HEK293 (cell line): ENCODE data around the gene SUN3.

ENCODE experiments used
- CTCF ChIA-PET: fragments of 350-600 bp; formaldehyde crosslinking; extraction: SDS; loops from one replicate; lab custom pipeline; 2021; ENCODE audit warnings: antibody characterized with exemption; lab: Yijun Ruan, JAX
- POLR2A ChIA-PET: fragments of 300-600 bp; formaldehyde crosslinking; extraction: SDS; loops from one replicate; lab custom pipeline; 2020; ENCODE audit warnings: antibody characterized with exemption, inconsistent platforms; lab: Yijun Ruan, JAX
- H3K27ac ChIP-seq: fragments of 200-500 bp; sonication (Bioruptor generic); 2 replicates; pipeline ENCODE4 v1.5.1; 2014; ENCODE audit warnings: low read depth, low read length, control low read depth, inconsistent platforms; ENCODE audit errors: extremely low read depth
- H3K36me3 ChIP-seq, 2 experiments: fragments of 200-500 bp in 1 of 2; sonication (Bioruptor generic) in 1 of 2; 1 replicate in 1 of 2; 2 replicates in 1 of 2; pipeline ENCODE4 v1.5.1; 2014 to 2017; ENCODE audit warnings: inconsistent platforms in 2 of 2, low read length in 2 of 2; ENCODE audit not compliant: control insufficient read depth in 2 of 2, insufficient read depth in 1 of 2
- H3K4me1 ChIP-seq: fragments of 200-500 bp; sonication (Bioruptor generic); 2 replicates; pipeline ENCODE4 v1.5.1; 2014; ENCODE audit warnings: mild to moderate bottlenecking, low read length, inconsistent platforms; ENCODE audit not compliant: control insufficient read depth, insufficient read depth
- H3K4me3 ChIP-seq: 2 replicates; pipeline ENCODE4 v1.5.1; 2011; ENCODE audit warnings: low read depth, mild to moderate bottlenecking, control low read depth, low read length, moderate library complexity
- H3K9me3 ChIP-seq: fragments of 200-500 bp; sonication (Bioruptor generic); 2 replicates; pipeline ENCODE4 v1.5.1; 2014; ENCODE audit warnings: low read depth, low read length, inconsistent platforms; ENCODE audit not compliant: control insufficient read depth, insufficient read depth
- GLI4 ChIP-seq: fragments of 450-650 bp; formaldehyde crosslinking; IDR thresholded peaks from 2 replicates; pipeline ENCODE4 v1.5.1; 2016; ENCODE audit warnings: missing biosample characterization, missing genetic modification characterization
- HOXA7 ChIP-seq: sonication (generic); formaldehyde crosslinking; IDR thresholded peaks from 2 replicates; pipeline ENCODE4 v1.8.1; 2022; ENCODE audit warnings: missing genetic modification reagents, borderline replicate concordance
- MZF1 ChIP-seq: fragments of 450-650 bp; formaldehyde crosslinking; IDR thresholded peaks from 2 replicates; pipeline ENCODE4 v1.5.1; 2017; ENCODE audit warnings: missing biosample characterization, missing genetic modification characterization, borderline replicate concordance
- RBAK ChIP-seq: fragments of 450-650 bp; formaldehyde crosslinking; IDR thresholded peaks from 2 replicates; pipeline ENCODE4 v1.5.1; 2016; ENCODE audit warnings: missing biosample characterization, missing genetic modification characterization
- SCRT2 ChIP-seq: fragments of 450-650 bp; formaldehyde crosslinking; IDR thresholded peaks from 2 replicates; pipeline ENCODE4 v1.5.1; 2016; ENCODE audit warnings: missing biosample characterization, missing genetic modification characterization
- SP7 ChIP-seq: fragments of 450-650 bp; formaldehyde crosslinking; IDR thresholded peaks from 2 replicates; pipeline ENCODE4 v1.5.1; 2016; ENCODE audit warnings: missing biosample characterization, missing genetic modification characterization
- ZEB2 ChIP-seq: fragments of 450-650 bp; formaldehyde crosslinking; IDR thresholded peaks from 2 replicates; pipeline ENCODE4 v1.5.1; 2016; ENCODE audit warnings: missing biosample characterization, missing genetic modification characterization
- ZIC2 ChIP-seq: fragments of 450-650 bp; formaldehyde crosslinking; IDR thresholded peaks from 2 replicates; pipeline ENCODE4 v1.5.1; 2016; ENCODE audit warnings: missing biosample characterization, missing genetic modification characterization
- ZNF174 ChIP-seq: fragments of 450-650 bp; formaldehyde crosslinking; IDR thresholded peaks from 2 replicates; pipeline ENCODE4 v1.5.0; 2017; ENCODE audit warnings: missing biosample characterization, mild to moderate bottlenecking, missing genetic modification characterization
- ZNF211 ChIP-seq: fragments of 450-650 bp; formaldehyde crosslinking; IDR thresholded peaks from 2 replicates; pipeline ENCODE4 v1.5.1; 2016; ENCODE audit warnings: low read depth, missing biosample characterization, missing genetic modification characterization
- ZNF23 ChIP-seq: fragments of 450-650 bp; formaldehyde crosslinking; IDR thresholded peaks from 2 replicates; pipeline ENCODE4 v1.5.1; 2016; ENCODE audit warnings: missing biosample characterization, missing genetic modification characterization, borderline replicate concordance
- ZNF24 ChIP-seq: fragments of 450-650 bp; formaldehyde crosslinking; IDR thresholded peaks from 2 replicates; pipeline ENCODE4 v1.5.1; 2016; ENCODE audit warnings: missing biosample characterization, missing genetic modification characterization
- ZNF416 ChIP-seq: fragments of 450-650 bp; formaldehyde crosslinking; IDR thresholded peaks from 2 replicates; pipeline ENCODE4 v1.5.1; 2016; ENCODE audit warnings: missing biosample characterization, missing genetic modification characterization
- ZNF426 ChIP-seq: fragments of 450-650 bp; formaldehyde crosslinking; IDR thresholded peaks from 2 replicates; pipeline ENCODE4 v1.5.1; 2017; ENCODE audit warnings: missing biosample characterization, missing genetic modification characterization, mild to moderate bottlenecking, inconsistent platforms, moderate library complexity
- ZNF707 ChIP-seq: fragments of 450-650 bp; formaldehyde crosslinking; IDR thresholded peaks from 2 replicates; pipeline ENCODE4 v1.5.1; 2016; ENCODE audit warnings: missing biosample characterization, missing genetic modification characterization
- ZNF76 ChIP-seq: fragments of 450-650 bp; formaldehyde crosslinking; IDR thresholded peaks from 2 replicates; pipeline ENCODE4; 2016; ENCODE audit warnings: low read depth, missing biosample characterization, missing genetic modification characterization, borderline replicate concordance
- ZNF792 ChIP-seq: fragments of 450-650 bp; formaldehyde crosslinking; IDR thresholded peaks from 2 replicates; pipeline ENCODE4 v1.5.1; 2016; ENCODE audit warnings: missing biosample characterization, missing genetic modification characterization
- ZNF837 ChIP-seq: fragments of 450-650 bp; formaldehyde crosslinking; IDR thresholded peaks from 2 replicates; pipeline ENCODE4 v1.5.1; 2016; ENCODE audit warnings: missing biosample characterization, missing genetic modification characterization
- ZSCAN23 ChIP-seq: fragments of 450-650 bp; formaldehyde crosslinking; IDR thresholded peaks from 2 replicates; pipeline ENCODE4 v1.5.1; 2016; ENCODE audit warnings: missing biosample characterization, missing genetic modification characterization
- TF ChIP-seq, protein P1 (sequence below): fragments of 450-650 bp; formaldehyde crosslinking; IDR thresholded peaks from 2 replicates; pipeline ENCODE4 v1.5.1; 2017; ENCODE audit warnings: missing biosample characterization, missing genetic modification characterization
- TF ChIP-seq, protein P2 (sequence below): fragments of 450-650 bp; formaldehyde crosslinking; IDR thresholded peaks from 2 replicates; pipeline ENCODE4 v1.5.1; 2016; ENCODE audit warnings: missing biosample characterization, missing genetic modification characterization
- TF ChIP-seq, protein P3 (sequence below): fragments of 450-650 bp; IDR thresholded peaks from 2 replicates; pipeline ENCODE4 v1.5.1; 2018; ENCODE audit warnings: missing biosample characterization, mild to moderate bottlenecking, missing genetic modification characterization
- TF ChIP-seq, protein P4 (sequence below): fragments of 450-650 bp; formaldehyde crosslinking; IDR thresholded peaks from 2 replicates; pipeline ENCODE4 v1.5.1; 2016; ENCODE audit warnings: missing biosample characterization, missing genetic modification characterization

Gene SUN3, protein sequence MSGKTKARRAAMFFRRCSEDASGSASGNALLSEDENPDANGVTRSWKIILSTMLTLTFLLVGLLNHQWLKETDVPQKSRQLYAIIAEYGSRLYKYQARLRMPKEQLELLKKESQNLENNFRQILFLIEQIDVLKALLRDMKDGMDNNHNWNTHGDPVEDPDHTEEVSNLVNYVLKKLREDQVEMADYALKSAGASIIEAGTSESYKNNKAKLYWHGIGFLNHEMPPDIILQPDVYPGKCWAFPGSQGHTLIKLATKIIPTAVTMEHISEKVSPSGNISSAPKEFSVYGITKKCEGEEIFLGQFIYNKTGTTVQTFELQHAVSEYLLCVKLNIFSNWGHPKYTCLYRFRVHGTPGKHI

DNA sequence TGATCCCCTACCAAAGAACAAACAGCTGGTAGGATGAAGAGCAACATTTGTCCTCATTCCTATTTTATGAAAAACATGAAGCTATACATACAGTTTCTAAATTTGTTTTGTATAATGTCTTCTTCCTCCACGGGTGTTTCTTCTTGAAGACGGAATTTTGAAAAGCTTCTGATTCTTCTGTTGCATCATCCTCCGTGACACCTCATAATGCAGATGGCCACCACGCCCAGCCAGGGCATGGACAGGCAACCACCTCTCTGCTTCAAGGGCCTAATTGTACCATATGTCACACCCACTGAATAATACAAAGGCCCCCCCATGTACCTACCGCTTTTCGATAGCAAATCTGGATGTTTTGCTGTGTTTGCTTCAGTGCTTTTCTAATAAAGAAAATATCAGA lies at the start of gene SUN3:
SUN3 (minus strand) TSS at position 170 of the 400 bp plus-strand sequence; CDS start at position 1, 169 bp downstream.
- H3K36me3 ChIP-seq, result no peaks in the 10 kb centered on the region
- no peak within 1 kb of the TSS for H3K27ac ChIP-seq
- H3K4me3 ChIP-seq, result no peak within 1 kb of the TSS
- ChIA-PET CTCF (interaction anchor here (1.2 kb wide), 1 partner anchor 81 kb away, joined by 3 read pairs; no protein-coding TSS in a partner anchor), POLR2A (no interaction called here)
- TF ChIP-seq ZNF837 (no peak), ZNF792 (tag by site-specific recombination) (no peak), SP7 (tag by site-specific recombination) (no peak), ZNF426 (tag by site-specific recombination) (no peak), ZNF211 (tag by site-specific recombination) (no peak), RBAK (tag by site-specific recombination) (no peak), ZNF174 (tag by site-specific recombination) (no peak), HOXA7 (CRISPR knock-in tag) (no peak)
- H3K9me3 ChIP-seq, result no peaks in the 10 kb centered on the region
- H3K4me1 ChIP-seq, result no peaks in the 10 kb centered on the region

DNA sequence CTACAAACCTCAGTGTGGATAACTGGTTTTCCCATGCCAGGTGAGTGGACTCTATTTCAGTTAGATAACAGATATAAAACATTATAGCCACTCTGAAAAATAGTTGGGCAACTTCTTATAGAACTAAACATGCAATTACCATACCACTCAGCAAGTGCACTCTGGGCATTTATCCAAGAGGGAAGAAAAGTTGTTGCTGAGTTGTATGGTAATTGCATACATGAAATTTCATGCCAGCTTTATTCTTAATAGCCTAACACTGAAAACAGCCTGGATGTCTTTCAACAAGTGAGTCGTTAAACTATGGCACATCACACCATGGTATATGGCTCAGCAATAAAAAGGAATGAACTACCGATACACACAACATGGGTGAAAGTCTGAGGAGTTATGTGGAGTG lies 49.6 kb upstream of the SUN3 start:
- TF ChIP-seq SP7 (tag by site-specific recombination) (peak; percentile 91), GLI4 (tag by site-specific recombination) (no peak), MZF1 (tag by site-specific recombination) (no peak), ZNF707 (tag by site-specific recombination) (no peak), ZNF416 (tag by site-specific recombination) (no peak), SCRT2 (tag by site-specific recombination) (peak; percentile 83), RBAK (tag by site-specific recombination) (no peak), ZEB2 (tag by site-specific recombination) (peak; percentile 28; the same call in 1 of the 2 replicates), ZSCAN23 (tag by site-specific recombination) (no peak), ZIC2 (tag by site-specific recombination) (no peak), ZNF76 (tag by site-specific recombination) (no peak), ZNF23 (tag by site-specific recombination) (no peak), ZNF24 (tag by site-specific recombination) (0 out of 2 replicates have a peak, but pooled peaks have one; percentile 44)
- TF ChIP-seq, protein P1, sequence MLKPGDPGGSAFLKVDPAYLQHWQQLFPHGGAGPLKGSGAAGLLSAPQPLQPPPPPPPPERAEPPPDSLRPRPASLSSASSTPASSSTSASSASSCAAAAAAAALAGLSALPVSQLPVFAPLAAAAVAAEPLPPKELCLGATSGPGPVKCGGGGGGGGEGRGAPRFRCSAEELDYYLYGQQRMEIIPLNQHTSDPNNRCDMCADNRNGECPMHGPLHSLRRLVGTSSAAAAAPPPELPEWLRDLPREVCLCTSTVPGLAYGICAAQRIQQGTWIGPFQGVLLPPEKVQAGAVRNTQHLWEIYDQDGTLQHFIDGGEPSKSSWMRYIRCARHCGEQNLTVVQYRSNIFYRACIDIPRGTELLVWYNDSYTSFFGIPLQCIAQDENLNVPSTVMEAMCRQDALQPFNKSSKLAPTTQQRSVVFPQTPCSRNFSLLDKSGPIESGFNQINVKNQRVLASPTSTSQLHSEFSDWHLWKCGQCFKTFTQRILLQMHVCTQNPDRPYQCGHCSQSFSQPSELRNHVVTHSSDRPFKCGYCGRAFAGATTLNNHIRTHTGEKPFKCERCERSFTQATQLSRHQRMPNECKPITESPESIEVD (tag by site-specific recombination), result peak; percentile 73
- TF ChIP-seq, protein P2, sequence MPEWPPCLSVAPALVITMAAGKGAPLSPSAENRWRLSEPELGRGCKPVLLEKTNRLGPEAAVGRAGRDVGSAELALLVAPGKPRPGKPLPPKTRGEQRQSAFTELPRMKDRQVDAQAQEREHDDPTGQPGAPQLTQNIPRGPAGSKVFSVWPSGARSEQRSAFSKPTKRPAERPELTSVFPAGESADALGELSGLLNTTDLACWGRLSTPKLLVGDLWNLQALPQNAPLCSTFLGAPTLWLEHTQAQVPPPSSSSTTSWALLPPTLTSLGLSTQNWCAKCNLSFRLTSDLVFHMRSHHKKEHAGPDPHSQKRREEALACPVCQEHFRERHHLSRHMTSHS (tag by site-specific recombination), result no peak
- TF ChIP-seq, protein P3, sequence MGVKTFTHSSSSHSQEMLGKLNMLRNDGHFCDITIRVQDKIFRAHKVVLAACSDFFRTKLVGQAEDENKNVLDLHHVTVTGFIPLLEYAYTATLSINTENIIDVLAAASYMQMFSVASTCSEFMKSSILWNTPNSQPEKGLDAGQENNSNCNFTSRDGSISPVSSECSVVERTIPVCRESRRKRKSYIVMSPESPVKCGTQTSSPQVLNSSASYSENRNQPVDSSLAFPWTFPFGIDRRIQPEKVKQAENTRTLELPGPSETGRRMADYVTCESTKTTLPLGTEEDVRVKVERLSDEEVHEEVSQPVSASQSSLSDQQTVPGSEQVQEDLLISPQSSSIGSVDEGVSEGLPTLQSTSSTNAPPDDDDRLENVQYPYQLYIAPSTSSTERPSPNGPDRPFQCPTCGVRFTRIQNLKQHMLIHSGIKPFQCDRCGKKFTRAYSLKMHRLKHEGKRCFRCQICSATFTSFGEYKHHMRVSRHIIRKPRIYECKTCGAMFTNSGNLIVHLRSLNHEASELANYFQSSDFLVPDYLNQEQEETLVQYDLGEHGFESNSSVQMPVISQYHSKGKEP (tag by site-specific recombination), result 0 out of 2 replicates have a peak, but pooled peaks have one; percentile 39
- TF ChIP-seq, protein P4, sequence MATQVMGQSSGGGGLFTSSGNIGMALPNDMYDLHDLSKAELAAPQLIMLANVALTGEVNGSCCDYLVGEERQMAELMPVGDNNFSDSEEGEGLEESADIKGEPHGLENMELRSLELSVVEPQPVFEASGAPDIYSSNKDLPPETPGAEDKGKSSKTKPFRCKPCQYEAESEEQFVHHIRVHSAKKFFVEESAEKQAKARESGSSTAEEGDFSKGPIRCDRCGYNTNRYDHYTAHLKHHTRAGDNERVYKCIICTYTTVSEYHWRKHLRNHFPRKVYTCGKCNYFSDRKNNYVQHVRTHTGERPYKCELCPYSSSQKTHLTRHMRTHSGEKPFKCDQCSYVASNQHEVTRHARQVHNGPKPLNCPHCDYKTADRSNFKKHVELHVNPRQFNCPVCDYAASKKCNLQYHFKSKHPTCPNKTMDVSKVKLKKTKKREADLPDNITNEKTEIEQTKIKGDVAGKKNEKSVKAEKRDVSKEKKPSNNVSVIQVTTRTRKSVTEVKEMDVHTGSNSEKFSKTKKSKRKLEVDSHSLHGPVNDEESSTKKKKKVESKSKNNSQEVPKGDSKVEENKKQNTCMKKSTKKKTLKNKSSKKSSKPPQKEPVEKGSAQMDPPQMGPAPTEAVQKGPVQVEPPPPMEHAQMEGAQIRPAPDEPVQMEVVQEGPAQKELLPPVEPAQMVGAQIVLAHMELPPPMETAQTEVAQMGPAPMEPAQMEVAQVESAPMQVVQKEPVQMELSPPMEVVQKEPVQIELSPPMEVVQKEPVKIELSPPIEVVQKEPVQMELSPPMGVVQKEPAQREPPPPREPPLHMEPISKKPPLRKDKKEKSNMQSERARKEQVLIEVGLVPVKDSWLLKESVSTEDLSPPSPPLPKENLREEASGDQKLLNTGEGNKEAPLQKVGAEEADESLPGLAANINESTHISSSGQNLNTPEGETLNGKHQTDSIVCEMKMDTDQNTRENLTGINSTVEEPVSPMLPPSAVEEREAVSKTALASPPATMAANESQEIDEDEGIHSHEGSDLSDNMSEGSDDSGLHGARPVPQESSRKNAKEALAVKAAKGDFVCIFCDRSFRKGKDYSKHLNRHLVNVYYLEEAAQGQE, result no peak
- no peaks in the 10 kb centered on the region for H3K9me3 ChIP-seq
- no peak overlapping the region for H3K4me3 ChIP-seq
- POLR2A ChIA-PET, result interaction anchor here (3.4 kb wide), 1 partner anchor 10 kb away, joined by 12 read pairs; the partner anchor contains the start of gene UPP1
- H3K36me3 ChIP-seq, result no peaks in the 10 kb centered on the region
- no peaks in the 10 kb centered on the region for H3K4me1 ChIP-seq
- no peak overlapping the region for H3K27ac ChIP-seq
- CTCF ChIA-PET, result interaction anchor here (0.6 to 0.7 kb wide), 2 partner anchors 14 to 62 kb away, joined by 3 to 9 read pairs; no protein-coding TSS in a partner anchor
